SK-N-SH treated with all-trans-retinoic acid at 6 μM for 48 hours (cell line): ENCODE data around the gene PIANP.

Experiments used
- ATAC-seq: fragments of 200-7000 bp; cut with Tn5 transposase; 3 replicates; pipeline ENCODE4 v1.9.1; 2020; ENCODE audit warnings: mild to moderate bottlenecking, moderate library complexity
- ARNTL ChIP-seq: fragments of 450-650 bp; formaldehyde crosslinking; IDR thresholded peaks from 2 replicates; pipeline ENCODE4 v1.5.0; 2020; ENCODE audit warnings: low read depth, mild to moderate bottlenecking, moderate library complexity, borderline replicate concordance
- BACH2 ChIP-seq: fragments of 250-450 bp; sonication (Bioruptor Pico); IDR thresholded peaks from 2 replicates; pipeline ENCODE4 v1.9.0; 2021; ENCODE audit warnings: mild to moderate bottlenecking, borderline replicate concordance
- CSDC2 ChIP-seq: fragments of 250-450 bp; sonication (Bioruptor Pico); IDR thresholded peaks from 2 replicates; pipeline ENCODE4 v1.5.0; 2020; ENCODE audit warnings: mild to moderate bottlenecking, moderate library complexity
- CSRNP3 ChIP-seq: fragments of 250-450 bp; sonication (Bioruptor Pico); IDR thresholded peaks from 2 replicates; pipeline ENCODE4 v1.5.1; 2021; ENCODE audit warnings: mild to moderate bottlenecking, moderate library complexity
- ESRRG ChIP-seq: fragments of 250-450 bp; sonication (Bioruptor Pico); IDR thresholded peaks from 2 replicates; pipeline ENCODE4 v1.6.1; 2021; ENCODE audit warnings: mild to moderate bottlenecking
- GLIS3 ChIP-seq: fragments of 250-450 bp; sonication (Bioruptor Pico); IDR thresholded peaks from 2 replicates; pipeline ENCODE4 v1.5.0; 2020; ENCODE audit warnings: mild to moderate bottlenecking, moderate library complexity
- OSR1 ChIP-seq: fragments of 250-450 bp; sonication (Bioruptor Pico); IDR thresholded peaks from 2 replicates; pipeline ENCODE4 v1.8.0; 2022; ENCODE audit warnings: moderate library complexity, mild to moderate bottlenecking, inconsistent platforms
- PPARA ChIP-seq: fragments of 250-450 bp; sonication (Bioruptor Pico); IDR thresholded peaks from 2 replicates; pipeline ENCODE4 v1.5.0; 2020; ENCODE audit warnings: mild to moderate bottlenecking, borderline replicate concordance
- RARB ChIP-seq: fragments of 250-450 bp; sonication (Bioruptor Pico); IDR thresholded peaks from 2 replicates; pipeline ENCODE4 v1.8.0; 2021; ENCODE audit warnings: mild to moderate bottlenecking, moderate library complexity
- SNAI2 ChIP-seq: fragments of 250-450 bp; sonication (Bioruptor Pico); IDR thresholded peaks from 2 replicates; pipeline ENCODE4 v1.5.0; 2020; ENCODE audit warnings: mild to moderate bottlenecking, moderate library complexity
- TOX ChIP-seq: fragments of 250-450 bp; sonication (Bioruptor Pico); IDR thresholded peaks from 2 replicates; pipeline ENCODE4 v1.8.0; 2021; ENCODE audit warnings: mild to moderate bottlenecking, moderate library complexity, borderline replicate concordance
- ZC3H10 ChIP-seq: fragments of 250-450 bp; sonication (Bioruptor Pico); IDR thresholded peaks from 2 replicates; pipeline ENCODE4 v1.5.1; 2021; ENCODE audit warnings: mild to moderate bottlenecking, moderate library complexity
- ZFP3 ChIP-seq: fragments of 250-450 bp; sonication (Bioruptor Pico); IDR thresholded peaks from 2 replicates; pipeline ENCODE4 v1.5.0; 2020; ENCODE audit warnings: mild to moderate bottlenecking, moderate library complexity
- ZFP30 ChIP-seq: fragments of 450-650 bp; formaldehyde crosslinking; IDR thresholded peaks from 2 replicates; pipeline ENCODE4 v1.5.0; 2022; ENCODE audit warnings: mild to moderate bottlenecking, moderate library complexity
- ZNF565 ChIP-seq: fragments of 450-650 bp; formaldehyde crosslinking; conservative IDR thresholded peaks from 2 replicates; pipeline ENCODE4 v1.5.0; 2020; ENCODE audit warnings: low read depth, mild to moderate bottlenecking, moderate library complexity
- ZNF70 ChIP-seq: fragments of 450-650 bp; formaldehyde crosslinking; IDR thresholded peaks from 2 replicates; pipeline ENCODE4 v1.5.0; 2020; ENCODE audit warnings: mild to moderate bottlenecking, moderate library complexity
- ZNF8 ChIP-seq: fragments of 450-650 bp; formaldehyde crosslinking; IDR thresholded peaks from 2 replicates; pipeline ENCODE4 v1.5.0; 2020; ENCODE audit warnings: mild to moderate bottlenecking, moderate library complexity
- TF ChIP-seq, protein P1 (sequence below): fragments of 250-450 bp; sonication (Bioruptor Pico); IDR thresholded peaks from 2 replicates; pipeline ENCODE4 v1.5.0; 2020; ENCODE audit warnings: mild to moderate bottlenecking, moderate library complexity
- TF ChIP-seq, protein P2 (sequence below): fragments of 250-450 bp; sonication (Bioruptor Pico); IDR thresholded peaks from 2 replicates; pipeline ENCODE4 v1.8.0; 2021; ENCODE audit warnings: low read depth, mild to moderate bottlenecking, moderate library complexity, borderline replicate concordance
- TF ChIP-seq, protein P3 (sequence below): fragments of 250-450 bp; sonication (Bioruptor Pico); IDR thresholded peaks from 2 replicates; pipeline ENCODE4 v1.8.0; 2020; ENCODE audit warnings: mild to moderate bottlenecking, moderate library complexity, borderline replicate concordance
- TF ChIP-seq, protein P4 (sequence below): fragments of 250-450 bp; sonication (Bioruptor Pico); IDR thresholded peaks from 2 replicates; pipeline ENCODE4 v1.5.1; 2020; ENCODE audit warnings: low read depth, mild to moderate bottlenecking, moderate library complexity

Gene PIANP

DNA sequence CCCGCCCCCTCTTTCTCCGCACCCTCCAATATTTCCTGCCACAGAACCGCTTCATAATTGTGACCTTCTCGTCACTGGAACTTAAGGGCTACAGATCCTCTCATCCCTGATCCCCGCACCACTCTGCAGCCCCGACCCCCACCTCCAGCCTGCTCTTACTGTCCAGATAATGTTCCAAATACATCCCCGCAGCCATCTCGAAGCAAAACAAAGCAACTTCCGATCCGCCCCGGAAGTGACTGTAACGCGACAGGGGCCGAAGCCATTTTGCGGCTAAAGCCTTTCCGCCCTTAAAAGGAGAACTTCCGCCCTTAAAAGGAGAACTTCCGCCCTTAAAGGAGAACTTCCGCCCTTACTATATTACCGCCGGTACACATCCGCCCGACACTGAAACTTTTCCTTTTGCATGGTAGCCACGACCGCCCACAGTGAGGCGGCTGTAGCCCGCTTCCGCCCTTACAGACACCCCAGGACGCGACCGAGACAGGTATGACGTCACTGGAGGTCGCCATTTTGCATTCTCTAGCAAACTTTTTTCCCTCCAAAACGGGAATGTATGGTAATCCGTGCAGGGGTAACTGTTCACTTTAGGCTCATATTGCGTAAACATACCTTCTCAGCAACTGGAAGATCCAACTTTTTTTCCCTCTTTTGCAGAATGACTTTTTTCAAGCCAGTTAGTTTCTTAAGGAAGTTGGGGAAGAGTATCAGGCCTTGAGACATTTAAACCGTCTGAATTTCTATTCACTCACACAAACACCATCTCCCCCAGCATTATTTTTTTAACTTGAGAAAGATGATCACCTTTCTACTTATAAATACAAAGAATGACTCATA is 37.5 kb downstream of the PIANP start, which contains the start of gene ING4 (continued):
- TF ChIP-seq, protein P1, sequence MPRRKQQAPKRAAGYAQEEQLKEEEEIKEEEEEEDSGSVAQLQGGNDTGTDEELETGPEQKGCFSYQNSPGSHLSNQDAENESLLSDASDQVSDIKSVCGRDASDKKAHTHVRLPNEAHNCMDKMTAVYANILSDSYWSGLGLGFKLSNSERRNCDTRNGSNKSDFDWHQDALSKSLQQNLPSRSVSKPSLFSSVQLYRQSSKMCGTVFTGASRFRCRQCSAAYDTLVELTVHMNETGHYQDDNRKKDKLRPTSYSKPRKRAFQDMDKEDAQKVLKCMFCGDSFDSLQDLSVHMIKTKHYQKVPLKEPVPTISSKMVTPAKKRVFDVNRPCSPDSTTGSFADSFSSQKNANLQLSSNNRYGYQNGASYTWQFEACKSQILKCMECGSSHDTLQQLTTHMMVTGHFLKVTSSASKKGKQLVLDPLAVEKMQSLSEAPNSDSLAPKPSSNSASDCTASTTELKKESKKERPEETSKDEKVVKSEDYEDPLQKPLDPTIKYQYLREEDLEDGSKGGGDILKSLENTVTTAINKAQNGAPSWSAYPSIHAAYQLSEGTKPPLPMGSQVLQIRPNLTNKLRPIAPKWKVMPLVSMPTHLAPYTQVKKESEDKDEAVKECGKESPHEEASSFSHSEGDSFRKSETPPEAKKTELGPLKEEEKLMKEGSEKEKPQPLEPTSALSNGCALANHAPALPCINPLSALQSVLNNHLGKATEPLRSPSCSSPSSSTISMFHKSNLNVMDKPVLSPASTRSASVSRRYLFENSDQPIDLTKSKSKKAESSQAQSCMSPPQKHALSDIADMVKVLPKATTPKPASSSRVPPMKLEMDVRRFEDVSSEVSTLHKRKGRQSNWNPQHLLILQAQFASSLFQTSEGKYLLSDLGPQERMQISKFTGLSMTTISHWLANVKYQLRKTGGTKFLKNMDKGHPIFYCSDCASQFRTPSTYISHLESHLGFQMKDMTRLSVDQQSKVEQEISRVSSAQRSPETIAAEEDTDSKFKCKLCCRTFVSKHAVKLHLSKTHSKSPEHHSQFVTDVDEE, result no peak
- no peak; the same call in 1 of the 2 replicates for TF ChIP-seq ZNF565 (CRISPR knock-in tag)
- TF ChIP-seq ZC3H10 (CRISPR knock-in tag), result no peak
- 0 out of 2 replicates have a peak, but pooled peaks have one; percentile 21 for TF ChIP-seq ESRRG

GRCh38 chr12:6662602-6662905 is 38.1 kb downstream of the PIANP start:
- peak; percentile 67 for ATAC-seq
- no peak for TF ChIP-seq ZC3H10 (CRISPR knock-in tag)
- no peak for TF ChIP-seq BACH2 (CRISPR knock-in tag)
- no peak for TF ChIP-seq CSRNP3 (CRISPR knock-in tag)
- no peak for TF ChIP-seq ESRRG
- no peak for TF ChIP-seq ZNF8 (CRISPR knock-in tag)
- TF ChIP-seq, protein P1, result no peak
- TF ChIP-seq RARB (CRISPR knock-in tag), result peak; percentile 47; the same call in 1 of the 2 replicates
- TF ChIP-seq, protein P2, sequence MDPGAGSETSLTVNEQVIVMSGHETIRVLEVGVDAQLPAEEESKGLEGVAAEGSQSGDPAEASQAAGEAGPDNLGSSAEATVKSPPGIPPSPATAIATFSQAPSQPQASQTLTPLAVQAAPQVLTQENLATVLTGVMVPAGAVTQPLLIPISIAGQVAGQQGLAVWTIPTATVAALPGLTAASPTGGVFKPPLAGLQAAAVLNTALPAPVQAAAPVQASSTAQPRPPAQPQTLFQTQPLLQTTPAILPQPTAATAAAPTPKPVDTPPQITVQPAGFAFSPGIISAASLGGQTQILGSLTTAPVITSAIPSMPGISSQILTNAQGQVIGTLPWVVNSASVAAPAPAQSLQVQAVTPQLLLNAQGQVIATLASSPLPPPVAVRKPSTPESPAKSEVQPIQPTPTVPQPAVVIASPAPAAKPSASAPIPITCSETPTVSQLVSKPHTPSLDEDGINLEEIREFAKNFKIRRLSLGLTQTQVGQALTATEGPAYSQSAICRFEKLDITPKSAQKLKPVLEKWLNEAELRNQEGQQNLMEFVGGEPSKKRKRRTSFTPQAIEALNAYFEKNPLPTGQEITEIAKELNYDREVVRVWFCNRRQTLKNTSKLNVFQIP (CRISPR knock-in tag), result no peak
- no peak for TF ChIP-seq CSDC2 (CRISPR knock-in tag)
- no peak for TF ChIP-seq ZNF565 (CRISPR knock-in tag)
- TF ChIP-seq ARNTL (CRISPR knock-in tag), result no peak
- no peak for TF ChIP-seq OSR1 (CRISPR knock-in tag)
- no peak for TF ChIP-seq PPARA (CRISPR knock-in tag)
- TF ChIP-seq, protein P3, sequence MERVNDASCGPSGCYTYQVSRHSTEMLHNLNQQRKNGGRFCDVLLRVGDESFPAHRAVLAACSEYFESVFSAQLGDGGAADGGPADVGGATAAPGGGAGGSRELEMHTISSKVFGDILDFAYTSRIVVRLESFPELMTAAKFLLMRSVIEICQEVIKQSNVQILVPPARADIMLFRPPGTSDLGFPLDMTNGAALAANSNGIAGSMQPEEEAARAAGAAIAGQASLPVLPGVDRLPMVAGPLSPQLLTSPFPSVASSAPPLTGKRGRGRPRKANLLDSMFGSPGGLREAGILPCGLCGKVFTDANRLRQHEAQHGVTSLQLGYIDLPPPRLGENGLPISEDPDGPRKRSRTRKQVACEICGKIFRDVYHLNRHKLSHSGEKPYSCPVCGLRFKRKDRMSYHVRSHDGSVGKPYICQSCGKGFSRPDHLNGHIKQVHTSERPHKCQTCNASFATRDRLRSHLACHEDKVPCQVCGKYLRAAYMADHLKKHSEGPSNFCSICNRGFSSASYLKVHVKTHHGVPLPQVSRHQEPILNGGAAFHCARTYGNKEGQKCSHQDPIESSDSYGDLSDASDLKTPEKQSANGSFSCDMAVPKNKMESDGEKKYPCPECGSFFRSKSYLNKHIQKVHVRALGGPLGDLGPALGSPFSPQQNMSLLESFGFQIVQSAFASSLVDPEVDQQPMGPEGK, result 0 out of 2 replicates have a peak, but pooled peaks have one; percentile 41
- peak; percentile 9; the same call in 1 of the 2 replicates for TF ChIP-seq ZFP3 (CRISPR knock-in tag)
- TF ChIP-seq GLIS3 (CRISPR knock-in tag), result no peak
- no peak for TF ChIP-seq ZFP30 (CRISPR knock-in tag)
- TF ChIP-seq, protein P4, sequence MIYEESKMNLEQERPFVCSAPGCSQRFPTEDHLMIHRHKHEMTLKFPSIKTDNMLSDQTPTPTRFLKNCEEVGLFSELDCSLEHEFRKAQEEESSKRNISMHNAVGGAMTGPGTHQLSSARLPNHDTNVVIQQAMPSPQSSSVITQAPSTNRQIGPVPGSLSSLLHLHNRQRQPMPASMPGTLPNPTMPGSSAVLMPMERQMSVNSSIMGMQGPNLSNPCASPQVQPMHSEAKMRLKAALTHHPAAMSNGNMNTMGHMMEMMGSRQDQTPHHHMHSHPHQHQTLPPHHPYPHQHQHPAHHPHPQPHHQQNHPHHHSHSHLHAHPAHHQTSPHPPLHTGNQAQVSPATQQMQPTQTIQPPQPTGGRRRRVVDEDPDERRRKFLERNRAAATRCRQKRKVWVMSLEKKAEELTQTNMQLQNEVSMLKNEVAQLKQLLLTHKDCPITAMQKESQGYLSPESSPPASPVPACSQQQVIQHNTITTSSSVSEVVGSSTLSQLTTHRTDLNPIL, result no peak
- TF ChIP-seq TOX, result no peak
- no peak for TF ChIP-seq ZNF70
- TF ChIP-seq SNAI2 (CRISPR knock-in tag), result no peak
- TF ChIP-seq, all 23 proteins: peak for 3
